ENCODE measurements around the gene FRMPD4.
"Not testable (repeated sequence)": the region's sequence is repeated elsewhere in the genome, so short reads cannot be mapped to it uniquely, and the experiment has no call there.

The FRMPD4 gene

DNA sequence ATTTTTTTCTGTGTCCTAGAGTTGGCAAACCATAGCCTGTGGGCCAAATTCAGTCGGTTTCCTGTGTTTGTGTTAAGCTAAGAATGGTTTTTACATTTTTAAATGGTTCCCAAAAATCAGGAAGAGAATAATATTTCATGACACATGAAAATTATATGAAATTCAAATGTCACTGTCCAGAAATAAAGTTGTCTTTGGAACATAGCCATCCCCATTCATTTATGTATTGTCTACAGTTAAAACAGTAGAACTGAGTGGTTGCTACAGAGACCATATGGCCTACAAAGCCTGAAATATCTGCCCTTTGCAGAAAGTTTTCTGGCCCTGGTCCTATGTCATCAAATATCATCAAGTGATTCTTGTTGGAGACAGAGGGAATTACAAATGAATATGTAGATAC lies 15.5 kb downstream of the FRMPD4 start:
- Histone ChIP-seq H2AFZ (ENCODE audit: low read length) (no peak overlapping the region), H3F3A (ENCODE audit: low read depth) (no peaks in the 10 kb centered on the region), H3K4me2 (ENCODE audit: low read depth, low read length, poor library complexity, severe bottlenecking) (no peak overlapping the region), H3K9me3 (ENCODE audit: insufficient read depth, low read depth, low read length) (no peaks in the 10 kb centered on the region), H3K4me3 (ENCODE audit: low read length, poor library complexity, severe bottlenecking) (no peak overlapping the region), H3K9me2 (replicated peaks; ENCODE audit: low read depth, low read length) (no peaks in the 10 kb centered on the region), H3K79me2 (ENCODE audit: insufficient read depth, low read length) (no peaks in the 10 kb centered on the region), H3K36me3 (ENCODE audit: insufficient read depth, low read length) (no peaks in the 10 kb centered on the region), H3K4me1 (ENCODE audit: insufficient read depth, low read length, poor library complexity, severe bottlenecking) (no peaks in the 10 kb centered on the region), H3K27me3 (ENCODE audit: insufficient read depth, low read length, poor library complexity, severe bottlenecking) (no peaks in the 10 kb centered on the region), H3K9ac (ENCODE audit: low read depth, low read length, poor library complexity, severe bottlenecking) (no peak overlapping the region), H4K20me1 (ENCODE audit: insufficient read depth, low read length, poor library complexity, severe bottlenecking) (no peaks in the 10 kb centered on the region)
- TF ChIP-seq, protein P1, sequence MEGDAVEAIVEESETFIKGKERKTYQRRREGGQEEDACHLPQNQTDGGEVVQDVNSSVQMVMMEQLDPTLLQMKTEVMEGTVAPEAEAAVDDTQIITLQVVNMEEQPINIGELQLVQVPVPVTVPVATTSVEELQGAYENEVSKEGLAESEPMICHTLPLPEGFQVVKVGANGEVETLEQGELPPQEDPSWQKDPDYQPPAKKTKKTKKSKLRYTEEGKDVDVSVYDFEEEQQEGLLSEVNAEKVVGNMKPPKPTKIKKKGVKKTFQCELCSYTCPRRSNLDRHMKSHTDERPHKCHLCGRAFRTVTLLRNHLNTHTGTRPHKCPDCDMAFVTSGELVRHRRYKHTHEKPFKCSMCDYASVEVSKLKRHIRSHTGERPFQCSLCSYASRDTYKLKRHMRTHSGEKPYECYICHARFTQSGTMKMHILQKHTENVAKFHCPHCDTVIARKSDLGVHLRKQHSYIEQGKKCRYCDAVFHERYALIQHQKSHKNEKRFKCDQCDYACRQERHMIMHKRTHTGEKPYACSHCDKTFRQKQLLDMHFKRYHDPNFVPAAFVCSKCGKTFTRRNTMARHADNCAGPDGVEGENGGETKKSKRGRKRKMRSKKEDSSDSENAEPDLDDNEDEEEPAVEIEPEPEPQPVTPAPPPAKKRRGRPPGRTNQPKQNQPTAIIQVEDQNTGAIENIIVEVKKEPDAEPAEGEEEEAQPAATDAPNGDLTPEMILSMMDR (conservative IDR thresholded peaks at IDR 0.05; ENCODE audit: low read length): no peak
- TF ChIP-seq EZH2phosphoT487 (IDR thresholded peaks at IDR 0.05; ENCODE audit: borderline replicate concordance): no peak

DNA sequence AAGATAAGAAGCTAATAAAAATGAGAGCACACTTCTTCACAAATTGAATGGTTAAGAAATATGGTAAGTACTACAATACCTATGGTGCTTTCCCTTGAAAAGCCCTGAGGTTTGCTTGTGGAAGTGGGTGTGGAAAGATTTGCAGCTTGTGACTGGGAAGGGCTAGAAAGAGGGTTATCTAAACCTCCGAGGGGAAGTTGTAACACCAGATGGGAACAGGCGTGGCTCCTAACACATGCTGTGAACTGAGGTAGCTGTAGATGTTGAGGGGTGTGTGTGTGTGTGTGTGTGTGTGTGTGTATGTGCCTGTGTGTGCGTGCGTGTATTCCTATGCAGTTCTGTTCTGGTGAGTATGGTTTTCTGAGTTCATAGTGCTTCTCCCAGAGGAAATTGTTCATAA lies 21.5 kb downstream of the FRMPD4 start:
- Histone ChIP-seq H3K9me3 (ENCODE audit: insufficient read depth, low read depth, low read length) (no peaks in the 10 kb centered on the region), H3K79me2 (ENCODE audit: insufficient read depth, low read length) (no peaks in the 10 kb centered on the region), H3K4me3 (ENCODE audit: low read length, poor library complexity, severe bottlenecking) (no peak overlapping the region), H3K4me2 (ENCODE audit: low read depth, low read length, poor library complexity, severe bottlenecking) (no peak overlapping the region), H3K9ac (ENCODE audit: low read depth, low read length, poor library complexity, severe bottlenecking) (no peak overlapping the region), H4K20me1 (ENCODE audit: insufficient read depth, low read length, poor library complexity, severe bottlenecking) (no peaks in the 10 kb centered on the region), H3K27me3 (ENCODE audit: insufficient read depth, low read length, poor library complexity, severe bottlenecking) (no peaks in the 10 kb centered on the region), H3K4me1 (ENCODE audit: insufficient read depth, low read length, poor library complexity, severe bottlenecking) (no peaks in the 10 kb centered on the region), H3F3A (ENCODE audit: low read depth) (no peaks in the 10 kb centered on the region), H2AFZ (ENCODE audit: low read length) (no peak overlapping the region), H3K36me3 (ENCODE audit: insufficient read depth, low read length) (no peaks in the 10 kb centered on the region), H3K9me2 (replicated peaks; ENCODE audit: low read depth, low read length) (no peaks in the 10 kb centered on the region)
- TF ChIP-seq, protein P1 (conservative IDR thresholded peaks at IDR 0.05; ENCODE audit: low read length): no peak

- no peak overlapping the region for H3K4me2 ChIP-seq (ENCODE audit: low read depth, low read length, poor library complexity, severe bottlenecking)
- H4K20me1 ChIP-seq (ENCODE audit: insufficient read depth, low read length, poor library complexity, severe bottlenecking): no peaks in the 10 kb centered on the region
- H3K36me3 ChIP-seq (ENCODE audit: insufficient read depth, low read length): no peaks in the 10 kb centered on the region
- no peak overlapping the region for H2AFZ ChIP-seq (ENCODE audit: low read length)
- no peak for TF ChIP-seq EZH2phosphoT487 (IDR thresholded peaks at IDR 0.05; ENCODE audit: borderline replicate concordance)
- TF ChIP-seq, protein P1 (conservative IDR thresholded peaks at IDR 0.05; ENCODE audit: low read length): no peak
- H3K4me3 ChIP-seq (ENCODE audit: low read length, poor library complexity, severe bottlenecking): no peak overlapping the region
- no peaks in the 10 kb centered on the region for H3F3A ChIP-seq (ENCODE audit: low read depth)
- no peak overlapping the region for H3K9ac ChIP-seq (ENCODE audit: low read depth, low read length, poor library complexity, severe bottlenecking)
- no peaks in the 10 kb centered on the region for H3K4me1 ChIP-seq (ENCODE audit: insufficient read depth, low read length, poor library complexity, severe bottlenecking)
- no peaks in the 10 kb centered on the region for H3K9me2 ChIP-seq (replicated peaks; ENCODE audit: low read depth, low read length)
- no peaks in the 10 kb centered on the region for H3K27me3 ChIP-seq (ENCODE audit: insufficient read depth, low read length, poor library complexity, severe bottlenecking)
- no peaks in the 10 kb centered on the region for H3K9me3 ChIP-seq (ENCODE audit: insufficient read depth, low read depth, low read length)
- no peaks in the 10 kb centered on the region for H3K79me2 ChIP-seq (ENCODE audit: insufficient read depth, low read length)
These were observed 24.1 kb downstream of the FRMPD4 start for GRCh38 chrX:12162420-12162819.

GRCh38 chrX:12164180-12164579 lies 25.9 kb downstream of the FRMPD4 start:
- not testable (repeated sequence) for H3K27me3 ChIP-seq (ENCODE audit: insufficient read depth, low read length, poor library complexity, severe bottlenecking); H4K20me1 ChIP-seq (ENCODE audit: insufficient read depth, low read length, poor library complexity, severe bottlenecking); H3K79me2 ChIP-seq (ENCODE audit: insufficient read depth, low read length); H3K4me3 ChIP-seq (ENCODE audit: low read length, poor library complexity, severe bottlenecking); H3K9me3 ChIP-seq (ENCODE audit: insufficient read depth, low read depth, low read length); H3F3A ChIP-seq (ENCODE audit: low read depth); H2AFZ ChIP-seq (ENCODE audit: low read length); H3K4me2 ChIP-seq (ENCODE audit: low read depth, low read length, poor library complexity, severe bottlenecking); H3K36me3 ChIP-seq (ENCODE audit: insufficient read depth, low read length); H3K4me1 ChIP-seq (ENCODE audit: insufficient read depth, low read length, poor library complexity, severe bottlenecking); H3K9me2 ChIP-seq (replicated peaks; ENCODE audit: low read depth, low read length); H3K9ac ChIP-seq (ENCODE audit: low read depth, low read length, poor library complexity, severe bottlenecking)
